Fibroblast of the conjunctiva (primary cell): ENCODE data around the gene TFF3.

Experiments
- DNase-seq: peaks from one replicate; pipeline ENCODE4 v3.0.0-alpha.2; 2010; ENCODE audit warnings: low read depth

Gene TFF3

GRCh38 chr21:42289926-42290325, 25.3 kb downstream of the TFF3 start:
- no peak for DNase-seq

GRCh38 chr21:42288962-42289361, 26.2 kb downstream of the TFF3 start:
- DNase-seq = no peak

- no peak for DNase-seq
Observed at GRCh38 chr21:42287193-42288083, 27.8 kb downstream of the TFF3 start.

GRCh38 chr21:42286416-42286815, 28.8 kb downstream of the TFF3 start:
- no peak for DNase-seq

GRCh38 chr21:42285569-42286245, 29.5 kb downstream of the TFF3 start:
- DNase-seq = no peak

GRCh38 chr21:42282715-42283114, 32.5 kb downstream of the TFF3 start:
- DNase-seq = no peak

GRCh38 chr21:42282021-42282420, 33.2 kb downstream of the TFF3 start:
- DNase-seq = no peak

GRCh38 chr21:42281181-42281680, 34.0 kb downstream of the TFF3 start:
- no peak for DNase-seq

GRCh38 chr21:42280356-42281180, 34.6 kb downstream of the TFF3 start:
- no peak for DNase-seq

- no peak for DNase-seq
Observed at GRCh38 chr21:42279888-42280287, 35.3 kb downstream of the TFF3 start.

- no peak for DNase-seq
Observed at GRCh38 chr21:42279341-42279871, 35.8 kb downstream of the TFF3 start.

- no peak for DNase-seq
Observed at GRCh38 chr21:42278451-42279149, 36.6 kb downstream of the TFF3 start.

GRCh38 chr21:42277593-42277992, 37.6 kb downstream of the TFF3 start:
- DNase-seq = no peak

GRCh38 chr21:42276526-42277154, 38.6 kb downstream of the TFF3 start:
- no peak for DNase-seq

- no peak for DNase-seq
Observed at GRCh38 chr21:42276076-42276475, 39.1 kb downstream of the TFF3 start.

GRCh38 chr21:42272984-42273600, 42.1 kb downstream of the TFF3 start:
- no peak for DNase-seq

- DNase-seq = no peak
Observed at GRCh38 chr21:42272109-42272962, 42.9 kb downstream of the TFF3 start.

- DNase-seq = no peak
Observed at GRCh38 chr21:42271065-42271464, 44.1 kb downstream of the TFF3 start.

- no peak for DNase-seq
Observed at GRCh38 chr21:42269386-42269785, 45.8 kb downstream of the TFF3 start.
